A673 (cell line): ENCODE results near the gene NSRP1.

Experiments
- CTCF ChIP-seq: fragments of 300-800, 200-600 bp; sonication (generic); conservative IDR thresholded peaks from 2 replicates; pipeline ENCODE4 v1.5.1; 2017; ENCODE audit warnings: low read depth, mild to moderate bottlenecking, antibody characterized with exemption, low read length, moderate library complexity, mixed read lengths
- EZH2 ChIP-seq: fragments of 200-600 bp; sonication (generic); IDR thresholded peaks from 2 replicates; pipeline ENCODE4 v1.6.1; 2017; ENCODE audit warnings: borderline replicate concordance, low read depth, mild to moderate bottlenecking, mixed read lengths, antibody characterized with exemption, low read length; ENCODE audit not compliant: poor library complexity, severe bottlenecking

- TF ChIP-seq CTCF (no peak), EZH2 (no peak)
Measured at GRCh38 chr17:30232824-30233427, 116.3 kb downstream of the NSRP1 start.
